Natural killer cell (primary cell): ENCODE results near the gene GBX2. TPM values are rescaled to one million over a fixed set of nuclear protein-coding genes. Genes with fewer than 3 reads are reported as not detected.

Experiments
- ATAC-seq, 3 donors: fragments of 150-1000 bp in 2 of 3; fragments of 200-7000 bp in 1 of 3; cut with Tn5 transposase; 1 replicate in 1 of 3; 2 replicates in 2 of 3; pipeline ENCODE4 v1.10.0; 2021; ENCODE audit warnings: mild to moderate bottlenecking in 2 of 3, moderate library complexity in 2 of 3
- DNase-seq, 2 donors: peaks; one replicate each; pipeline versions ENCODE4 v3.0.0 to v3.0.0-alpha.2; 2013 to 2021; ENCODE audit warnings: mixed read lengths in 1 of 2
- H3K27ac ChIP-seq: one replicate; pipeline ENCODE4 v1.5.1; 2013; ENCODE audit warnings: mild to moderate bottlenecking, low read length
- H3K27me3 ChIP-seq: one replicate; pipeline ENCODE4 v1.6.1; 2013; ENCODE audit warnings: low read length; ENCODE audit not compliant: control insufficient read depth, insufficient read depth
- H3K36me3 ChIP-seq: one replicate; pipeline ENCODE4 v1.6.1; 2013; ENCODE audit warnings: low read length; ENCODE audit not compliant: control insufficient read depth, insufficient read depth
- H3K4me1 ChIP-seq: one replicate; pipeline ENCODE4 v1.6.1; 2013; ENCODE audit warnings: low read length; ENCODE audit not compliant: control insufficient read depth, insufficient read depth
- H3K4me3 ChIP-seq: one replicate; pipeline ENCODE4 v1.5.1; 2013; ENCODE audit warnings: low read length
- H3K9me3 ChIP-seq: one replicate; pipeline ENCODE4 v1.6.1; 2013; ENCODE audit warnings: low read length; ENCODE audit not compliant: control insufficient read depth, insufficient read depth
- H3K27ac Mint-ChIP-seq, 2 donors: one replicate each; pipeline ENCODE4 v1.8.0; 2022; ENCODE audit warnings: mild to moderate bottlenecking in 2 of 2, mixed read lengths in 2 of 2, moderate library complexity in 1 of 2
- H3K27me3 Mint-ChIP-seq, 2 donors: one replicate each; pipeline ENCODE4 v1.8.0; 2022; ENCODE audit warnings: low read depth in 2 of 2, mixed read lengths in 2 of 2
- H3K36me3 Mint-ChIP-seq: one replicate; pipeline ENCODE4 v1.8.0; 2022; ENCODE audit warnings: mixed read lengths
- H3K4me1 Mint-ChIP-seq, 2 donors: one replicate each; pipeline ENCODE4 v1.8.0; 2022; ENCODE audit warnings: mixed read lengths in 2 of 2
- H3K4me3 Mint-ChIP-seq: one replicate; pipeline ENCODE4 v1.8.0; 2022; ENCODE audit warnings: mild to moderate bottlenecking, moderate library complexity, mixed read lengths
- H3K9me3 Mint-ChIP-seq, 2 donors: one replicate each; pipeline ENCODE4 v1.8.0; 2022; ENCODE audit warnings: mixed read lengths in 2 of 2
- WGBS: methylation state at CpG from one replicate; pipeline ENCODE4 v1.1.7; 2013; ENCODE audit warnings: missing lambda C conversion rate; ENCODE audit not compliant: insufficient coverage; 5-methylcytosine and 5-hydroxymethylcytosine counted together
- intact Hi-C: fragments of 100-400 bp; cut with micrococcal nuclease; formaldehyde crosslinking; loops from one replicate; pipeline ENCODE4 v1.14.2; 2022
- total RNA-seq, 4 donors: library from RNA; stranded (reverse); fragments of 120-200 nt in 1 of 4; gene quantifications; one replicate each; pipeline versions ENCODE4 v1.2.3 to v1.2.4, GENCODE V29; 2013 to 2022
- TF ChIP-seq, protein P1 (sequence below): fragments of 200-600 bp; IDR thresholded peaks from one replicate; pipeline ENCODE4 v1.8.0; 2022; ENCODE audit warnings: antibody characterized with exemption

Gene GBX2
- not detected for total RNA-seq
- not detected for total RNA-seq (2013)

DNA sequence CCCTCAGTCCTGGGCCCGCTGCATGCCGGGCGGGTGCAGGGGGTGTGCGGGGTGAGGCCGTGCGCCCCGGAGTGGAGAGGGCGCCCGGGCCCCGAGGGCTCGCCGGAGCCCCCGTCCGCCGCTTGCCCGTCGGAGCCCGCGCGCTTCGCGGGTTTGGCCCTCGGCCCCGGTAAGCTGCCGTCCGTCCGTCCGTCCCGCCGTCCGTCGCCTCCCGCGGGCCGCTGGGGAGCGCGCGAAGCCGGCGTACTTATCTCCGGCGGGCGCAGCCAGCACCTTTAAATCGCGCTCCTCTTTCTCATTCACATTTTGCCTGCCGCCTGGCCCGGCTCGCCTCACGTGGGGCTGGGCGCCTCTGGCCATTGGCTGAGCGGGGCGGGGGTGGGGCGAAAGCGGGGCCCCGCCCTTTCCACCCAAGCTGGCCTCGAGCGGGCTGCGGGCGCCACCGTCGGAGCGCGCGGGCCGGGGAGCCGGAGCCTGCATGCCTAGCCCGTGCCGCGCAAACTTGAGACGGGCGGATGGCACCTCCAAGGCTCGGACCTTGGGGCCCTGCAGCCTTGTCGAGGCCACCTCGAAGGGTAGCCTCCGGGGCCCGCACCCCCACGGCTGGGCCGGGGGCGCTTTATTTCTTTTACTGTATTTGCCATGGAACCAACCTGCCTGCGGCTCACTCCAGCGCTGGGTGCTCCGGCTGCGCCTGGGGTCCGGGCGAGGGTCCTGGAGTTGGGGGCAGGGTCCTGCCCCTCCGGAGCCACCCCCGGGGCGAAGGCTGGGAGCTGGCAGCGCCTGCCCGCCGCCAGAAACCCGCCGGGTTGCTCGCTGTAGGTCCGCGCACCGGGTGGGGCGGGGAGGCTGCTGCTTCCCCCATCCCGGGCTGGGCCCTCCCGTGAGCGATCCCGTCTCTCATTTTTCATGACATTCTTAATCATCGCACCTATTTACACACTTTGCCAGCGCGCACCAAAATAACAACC, at the start of gene GBX2:
GBX2 (minus strand) TSS at position 277 of the 971 bp plus-strand sequence. CDS start 415 bp downstream, outside the sequence.
- Mint-ChIP-seq H3K36me3 (no peaks in the 10 kb centered on the region), H3K9me3 (no peaks in the 10 kb centered on the region), H3K27me3 (peaks cover 36 to 43% of the 10 kb centered on the region in 2 donors), H3K27ac (no peak within 1 kb of the TSS), H3K4me1 (peaks cover 6 to 7% of the 10 kb centered on the region in 2 donors), H3K4me3 (peak within 1 kb of the TSS; percentile 21)
- Histone ChIP-seq H3K27me3 (peaks cover 34% of the 10 kb centered on the region), H3K27ac (no peak within 1 kb of the TSS), H3K36me3 (no peaks in the 10 kb centered on the region), H3K4me1 (peaks cover 5% of the 10 kb centered on the region), H3K9me3 (no peaks in the 10 kb centered on the region), H3K4me3 (no peak within 1 kb of the TSS)
- TF ChIP-seq, protein P1, sequence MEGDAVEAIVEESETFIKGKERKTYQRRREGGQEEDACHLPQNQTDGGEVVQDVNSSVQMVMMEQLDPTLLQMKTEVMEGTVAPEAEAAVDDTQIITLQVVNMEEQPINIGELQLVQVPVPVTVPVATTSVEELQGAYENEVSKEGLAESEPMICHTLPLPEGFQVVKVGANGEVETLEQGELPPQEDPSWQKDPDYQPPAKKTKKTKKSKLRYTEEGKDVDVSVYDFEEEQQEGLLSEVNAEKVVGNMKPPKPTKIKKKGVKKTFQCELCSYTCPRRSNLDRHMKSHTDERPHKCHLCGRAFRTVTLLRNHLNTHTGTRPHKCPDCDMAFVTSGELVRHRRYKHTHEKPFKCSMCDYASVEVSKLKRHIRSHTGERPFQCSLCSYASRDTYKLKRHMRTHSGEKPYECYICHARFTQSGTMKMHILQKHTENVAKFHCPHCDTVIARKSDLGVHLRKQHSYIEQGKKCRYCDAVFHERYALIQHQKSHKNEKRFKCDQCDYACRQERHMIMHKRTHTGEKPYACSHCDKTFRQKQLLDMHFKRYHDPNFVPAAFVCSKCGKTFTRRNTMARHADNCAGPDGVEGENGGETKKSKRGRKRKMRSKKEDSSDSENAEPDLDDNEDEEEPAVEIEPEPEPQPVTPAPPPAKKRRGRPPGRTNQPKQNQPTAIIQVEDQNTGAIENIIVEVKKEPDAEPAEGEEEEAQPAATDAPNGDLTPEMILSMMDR: no peak
- 10% methylated on average over 103 of the region's 105 CpGs for WGBS
- no peak for ATAC-seq
- DNase-seq: no peak
- intact Hi-C loops: no loop called here

DNA sequence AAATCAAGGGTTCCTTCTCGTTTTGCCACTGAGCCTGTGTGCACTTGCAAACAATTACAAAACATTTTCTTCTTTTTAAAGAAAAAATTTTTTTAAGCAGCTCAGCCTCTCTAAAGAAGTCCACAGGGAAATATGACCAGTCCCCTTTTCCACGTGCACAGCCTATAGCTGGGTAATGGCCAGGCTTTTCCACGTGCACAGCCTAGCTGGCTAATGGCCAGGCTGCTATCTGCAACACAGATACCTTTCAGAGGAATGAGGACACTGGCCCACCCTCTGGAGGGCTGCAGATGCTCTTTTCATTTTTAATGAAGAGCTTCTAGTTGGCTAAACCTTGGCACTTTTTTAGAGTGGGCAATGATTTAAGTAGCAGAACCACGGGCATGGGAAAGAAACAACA, 49.7 kb upstream of the GBX2 start:
- Mint-ChIP-seq H3K27ac (no peak overlapping the region), H3K9me3 (no peaks in the 10 kb centered on the region), H3K4me3 (no peak overlapping the region), H3K27me3 (peaks cover 21 to 25% of the 10 kb centered on the region in 2 donors), H3K4me1 (no peaks in the 10 kb centered on the region), H3K36me3 (no peaks in the 10 kb centered on the region)
- Histone ChIP-seq H3K27ac (no peak overlapping the region), H3K4me3 (no peak overlapping the region), H3K4me1 (no peaks in the 10 kb centered on the region), H3K27me3 (no peaks in the 10 kb centered on the region), H3K36me3 (no peaks in the 10 kb centered on the region), H3K9me3 (no peaks in the 10 kb centered on the region)
- ATAC-seq: no peak
- TF ChIP-seq, protein P1: no peak
- intact Hi-C loops: no loop called here
- WGBS: 68% methylated on average over 4 of the region's 4 CpGs
- no peak for DNase-seq

DNA sequence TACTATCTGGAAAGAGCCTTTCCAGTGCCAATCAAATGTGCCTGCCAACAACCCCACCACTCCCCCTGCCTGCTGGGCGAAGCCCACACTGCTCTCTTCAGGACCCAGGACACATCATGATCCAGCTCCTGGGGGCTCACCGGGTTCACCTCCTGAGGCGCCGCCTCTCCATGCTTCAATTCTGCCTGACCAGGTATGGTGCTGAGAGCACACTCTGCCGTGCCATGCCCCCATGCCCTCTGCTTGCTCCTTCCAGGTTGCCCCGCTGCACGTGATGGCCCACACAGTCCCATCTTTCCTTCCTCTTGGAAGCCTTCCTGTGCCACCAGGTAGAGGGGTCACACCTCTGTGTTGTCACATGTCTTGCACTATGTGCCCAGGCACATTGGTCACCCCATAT, 48.5 kb upstream of the GBX2 start:
- Mint-ChIP-seq H3K36me3 (no peaks in the 10 kb centered on the region), H3K27ac (no peak overlapping the region), H3K27me3 (peaks cover 21 to 27% of the 10 kb centered on the region in 2 donors), H3K4me3 (no peak overlapping the region), H3K9me3 (no peaks in the 10 kb centered on the region), H3K4me1 (no peaks in the 10 kb centered on the region)
- intact Hi-C loops: no loop called here
- Histone ChIP-seq H3K27me3 (no peaks in the 10 kb centered on the region), H3K4me1 (no peaks in the 10 kb centered on the region), H3K36me3 (no peaks in the 10 kb centered on the region), H3K27ac (no peak overlapping the region), H3K4me3 (no peak overlapping the region), H3K9me3 (no peaks in the 10 kb centered on the region)
- 87% methylated on average over 7 of the region's 7 CpGs for WGBS
- TF ChIP-seq, protein P1: no peak
- DNase-seq (no peak), ATAC-seq (no peak)
